Mesothelial cell of epicardium (in vitro differentiated cells): Measurements from ENCODE around the gene DIP2B. TPM values are rescaled to one million over a fixed set of nuclear protein-coding genes. Genes with fewer than 3 reads are reported as not detected.

Experiments
- DNase-seq, 2 experiments: peaks; one replicate each; pipeline ENCODE4 v3.0.0; 2021; ENCODE audit warnings: low spot score in 2 of 2; ENCODE audit not compliant: unreplicated experiment in 2 of 2
- H3K27ac Mint-ChIP-seq: 2 replicates; pipeline ENCODE4 v1.8.0; 2021; ENCODE audit warnings: mixed read lengths
- H3K27me3 Mint-ChIP-seq: 2 replicates; pipeline ENCODE4 v1.8.0; 2021; ENCODE audit warnings: low read depth, mixed read lengths
- H3K36me3 Mint-ChIP-seq: 2 replicates; pipeline ENCODE4 v1.8.0; 2021; ENCODE audit warnings: mixed read lengths
- H3K4me1 Mint-ChIP-seq: 2 replicates; pipeline ENCODE4 v1.8.0; 2021; ENCODE audit warnings: mixed read lengths
- H3K4me3 Mint-ChIP-seq: 2 replicates; pipeline ENCODE4 v1.8.0; 2021; ENCODE audit warnings: mild to moderate bottlenecking, moderate library complexity, mixed read lengths
- H3K9me3 Mint-ChIP-seq: 2 replicates; pipeline ENCODE4 v1.8.0; 2021; ENCODE audit warnings: mixed read lengths
- CTCF ChIP-seq: fragments of 200-600 bp; sonication (generic); IDR thresholded peaks from one replicate; pipeline ENCODE4 v1.5.0; 2021; ENCODE audit warnings: antibody characterized with exemption; ENCODE audit not compliant: unreplicated experiment
- total RNA-seq: library from RNA; stranded (reverse); gene quantifications from 3 replicates; pipeline ENCODE4 v1.2.1, GENCODE V29; 2021

Gene DIP2B
- total RNA-seq, 1 donor from 2014 or later = 32.0 TPM

- Mint-ChIP-seq H3K4me3 (no peak overlapping the region), H3K9me3 (no peaks in the 10 kb centered on the region), H3K27ac (no peak overlapping the region), H3K36me3 (no peaks in the 10 kb centered on the region), H3K4me1 (peaks cover 26% of the 10 kb centered on the region), H3K27me3 (no peaks in the 10 kb centered on the region)
- no peak for DNase-seq
- no peak for TF ChIP-seq CTCF
These were observed 109.5 kb downstream of the DIP2B start for GRCh38 chr12:50614167-50614759.

- no peak for DNase-seq
These were observed 110.5 kb downstream of the DIP2B start for GRCh38 chr12:50615145-50615906.

GRCh38 chr12:50615907-50616296, 111.1 kb downstream of the DIP2B start:
- H3K27ac Mint-ChIP-seq = peak overlapping the region; percentile 67
- no peak for DNase-seq
- no peak for TF ChIP-seq CTCF
- H3K27me3 Mint-ChIP-seq = no peaks in the 10 kb centered on the region
- H3K9me3 Mint-ChIP-seq = no peaks in the 10 kb centered on the region
- no peaks in the 10 kb centered on the region for H3K36me3 Mint-ChIP-seq
- H3K4me3 Mint-ChIP-seq = no peak overlapping the region
- peaks cover 34% of the 10 kb centered on the region for H3K4me1 Mint-ChIP-seq

More at GRCh38 chr12:50615145-50615906, 110.5 kb downstream of the DIP2B start:
- no peak for TF ChIP-seq CTCF
- H3K27ac Mint-ChIP-seq = no peak overlapping the region
- H3K36me3 Mint-ChIP-seq = no peaks in the 10 kb centered on the region
- H3K4me3 Mint-ChIP-seq = no peak overlapping the region
- H3K4me1 Mint-ChIP-seq = peaks cover 29% of the 10 kb centered on the region
- H3K9me3 Mint-ChIP-seq = no peaks in the 10 kb centered on the region
- H3K27me3 Mint-ChIP-seq = no peaks in the 10 kb centered on the region

- Mint-ChIP-seq H3K36me3 (no peaks in the 10 kb centered on the region), H3K27ac (no peak overlapping the region), H3K9me3 (no peaks in the 10 kb centered on the region), H3K4me3 (no peak overlapping the region), H3K4me1 (peaks cover 43% of the 10 kb centered on the region), H3K27me3 (no peaks in the 10 kb centered on the region)
- TF ChIP-seq CTCF = no peak
- DNase-seq = no peak
These were observed 112.9 kb downstream of the DIP2B start for GRCh38 chr12:50617657-50618056.

- DNase-seq = no peak
- Mint-ChIP-seq H3K4me3 (no peak overlapping the region), H3K4me1 (peaks cover 43% of the 10 kb centered on the region)
These were observed 114.3 kb downstream of the DIP2B start for GRCh38 chr12:50618864-50619609.

More at GRCh38 chr12:50618864-50619609, 114.3 kb downstream of the DIP2B start:
- Mint-ChIP-seq H3K9me3 (no peaks in the 10 kb centered on the region), H3K36me3 (no peaks in the 10 kb centered on the region), H3K27ac (peak overlapping the region; percentile 22), H3K27me3 (no peaks in the 10 kb centered on the region)
- TF ChIP-seq CTCF = no peak
